Ectodermal cell (in vitro differentiated cells): ENCODE measurements around the gene HP. TPM values are rescaled to one million over a fixed set of nuclear protein-coding genes. Genes with fewer than 3 reads are reported as not detected.
"Not testable (repeated sequence)": the region's sequence is repeated elsewhere in the genome, so short reads cannot be mapped to it uniquely, and the experiment has no call there.

Experiments
- H3K27ac ChIP-seq: 2 replicates; pipeline ENCODE4 v1.7.0; 2013; ENCODE audit warnings: mild to moderate bottlenecking, low read depth, low read length; ENCODE audit not compliant: insufficient read depth, poor library complexity, severe bottlenecking
- H3K27me3 ChIP-seq: 2 replicates; pipeline ENCODE4 v1.7.0; 2013; ENCODE audit warnings: mild to moderate bottlenecking, low read length; ENCODE audit not compliant: insufficient read depth, control insufficient read depth, poor library complexity, severe bottlenecking
- H3K36me3 ChIP-seq: one replicate; pipeline ENCODE4 v1.7.0; 2013; ENCODE audit warnings: low read length; ENCODE audit not compliant: control insufficient read depth, insufficient read depth
- H3K4me1 ChIP-seq: one replicate; pipeline ENCODE4 v1.7.0; 2013; ENCODE audit warnings: low read length; ENCODE audit not compliant: control insufficient read depth, insufficient read depth
- H3K4me3 ChIP-seq: 2 replicates; pipeline ENCODE4 v1.7.0; 2013; ENCODE audit warnings: low read depth, low read length, control low read depth; ENCODE audit not compliant: insufficient read depth
- H3K9me3 ChIP-seq: 2 replicates; pipeline ENCODE4 v1.7.0; 2013; ENCODE audit warnings: mild to moderate bottlenecking, low read length, moderate library complexity; ENCODE audit not compliant: control insufficient read depth
- whole genome bisulfite sequencing, 2 experiments: methylation state at CpG; one replicate each; pipeline ENCODE4 v1.1.7; 2013; ENCODE audit warnings: missing lambda C conversion rate in 2 of 2; 5-methylcytosine and 5-hydroxymethylcytosine counted together
- polyA plus RNA-seq, 4 experiments: library from polyadenylated mRNA; stranded (reverse); fragments of 50-300 nt; gene quantifications; one replicate each; pipeline ENCODE4 v1.2.3, GENCODE V29; 2013

Gene HP
- not detected for polyA plus RNA-seq (2013, experiment 1 of 4)
- not detected for polyA plus RNA-seq (2013, experiment 2 of 4)
- polyA plus RNA-seq (2013, experiment 3 of 4) = not detected
- not detected for polyA plus RNA-seq (2013, experiment 4 of 4)

GRCh38 chr16:72054254-72054847 lies at the start of gene HP:
TSS of gene HP (plus strand) at chr16:72054505. CDS start at chr16:72054653, 148 bp downstream.
- not testable (repeated sequence) for H3K27me3 ChIP-seq, H3K4me1 ChIP-seq, H3K36me3 ChIP-seq, H3K9me3 ChIP-seq, H3K27ac ChIP-seq, H3K4me3 ChIP-seq
- WGBS, 2 experiments = 80 to 86% methylated on average over 4 to 5 of the region's 5 CpGs

- not testable (repeated sequence) for H3K27me3 ChIP-seq, H3K4me1 ChIP-seq, H3K36me3 ChIP-seq, H3K27ac ChIP-seq, H3K9me3 ChIP-seq
- WGBS, 2 experiments = 90% methylated on average over 8 to 9 of the region's 9 CpGs
- peak overlapping the region; percentile 79 for H3K4me3 ChIP-seq
Measured at GRCh38 chr16:72008065-72008423, 46.3 kb upstream of the HP start.

- Histone ChIP-seq H3K4me3 (peak within 1 kb of the TSS; percentile 79), H3K36me3 (no peaks in the 10 kb centered on the region), H3K27ac (no peak within 1 kb of the TSS), H3K9me3 (no peaks in the 10 kb centered on the region), H3K4me1 (no peaks in the 10 kb centered on the region), H3K27me3 (peaks cover 3% of the 10 kb centered on the region)
- 1% methylated on average over 57 of the region's 57 CpGs for WGBS, 2 experiments
Measured at GRCh38 chr16:72008424-72009216, 45.7 kb upstream of the HP start, which contains the start of gene DHODH. TSS of gene DHODH (plus strand) at chr16:72008744. CDS start at chr16:72008765, 21 bp downstream.

- H3K36me3 ChIP-seq = no peaks in the 10 kb centered on the region
- 93 to 96% methylated on average over 10 of the region's 10 CpGs for WGBS, 2 experiments
- no peak overlapping the region for H3K4me3 ChIP-seq
- H3K9me3 ChIP-seq = no peaks in the 10 kb centered on the region
- H3K27me3 ChIP-seq = peaks cover 3% of the 10 kb centered on the region
- no peak overlapping the region for H3K27ac ChIP-seq
- H3K4me1 ChIP-seq = no peaks in the 10 kb centered on the region
Measured at GRCh38 chr16:72009779-72010178, 44.5 kb upstream of the HP start.

GRCh38 chr16:72012607-72013006 lies 41.7 kb upstream of the HP start:
- H3K36me3 ChIP-seq = peaks cover 11% of the 10 kb centered on the region
- WGBS, 2 experiments = 93 to 94% methylated on average over 9 of the region's 9 CpGs

GRCh38 chr16:72013389-72013788 lies 40.9 kb upstream of the HP start:
- Histone ChIP-seq H3K9me3 (no peaks in the 10 kb centered on the region), H3K4me1 (no peaks in the 10 kb centered on the region), H3K27me3 (no peaks in the 10 kb centered on the region), H3K36me3 (peaks cover 11% of the 10 kb centered on the region), H3K27ac (no peak overlapping the region), H3K4me3 (no peak overlapping the region)
- WGBS, 2 experiments = 87 to 90% methylated on average over 5 of the region's 5 CpGs

More at GRCh38 chr16:72012607-72013006, 41.7 kb upstream of the HP start:
- Histone ChIP-seq H3K27me3 (no peaks in the 10 kb centered on the region), H3K9me3 (no peaks in the 10 kb centered on the region), H3K4me1 (no peaks in the 10 kb centered on the region), H3K4me3 (no peak overlapping the region), H3K27ac (no peak overlapping the region)

- no peaks in the 10 kb centered on the region for H3K9me3 ChIP-seq
- WGBS, 2 experiments = 83 to 85% methylated on average over 15 of the region's 15 CpGs
- no peak overlapping the region for H3K4me3 ChIP-seq
- no peaks in the 10 kb centered on the region for H3K4me1 ChIP-seq
- H3K27me3 ChIP-seq = no peaks in the 10 kb centered on the region
- H3K27ac ChIP-seq = no peak overlapping the region
- H3K36me3 ChIP-seq = peaks cover 11% of the 10 kb centered on the region
Measured at GRCh38 chr16:72013888-72014581, 40.3 kb upstream of the HP start.

- no peaks in the 10 kb centered on the region for H3K9me3 ChIP-seq
- H3K27ac ChIP-seq = no peak overlapping the region
- no peaks in the 10 kb centered on the region for H3K4me1 ChIP-seq
- WGBS, 2 experiments = 92 to 96% methylated on average over 7 to 8 of the region's 8 CpGs
- no peak overlapping the region for H3K4me3 ChIP-seq
- H3K36me3 ChIP-seq = peaks cover 11% of the 10 kb centered on the region
- H3K27me3 ChIP-seq = no peaks in the 10 kb centered on the region
Measured at GRCh38 chr16:72014675-72015074, 39.6 kb upstream of the HP start.

GRCh38 chr16:72015124-72015523 lies 39.2 kb upstream of the HP start:
- WGBS, 2 experiments = 96 to 100% methylated on average over 3 of the region's 3 CpGs
- H3K27ac ChIP-seq = no peak overlapping the region
- H3K9me3 ChIP-seq = no peaks in the 10 kb centered on the region
- no peak overlapping the region for H3K4me3 ChIP-seq
- H3K27me3 ChIP-seq = no peaks in the 10 kb centered on the region
- no peaks in the 10 kb centered on the region for H3K4me1 ChIP-seq
- H3K36me3 ChIP-seq = peaks cover 11% of the 10 kb centered on the region

GRCh38 chr16:72018470-72018869 lies 35.8 kb upstream of the HP start:
- Histone ChIP-seq H3K27ac (no peak overlapping the region), H3K4me1 (no peaks in the 10 kb centered on the region), H3K4me3 (no peak overlapping the region), H3K36me3 (peaks cover 11% of the 10 kb centered on the region), H3K27me3 (no peaks in the 10 kb centered on the region), H3K9me3 (no peaks in the 10 kb centered on the region)
- whole genome bisulfite sequencing, 2 experiments = 93 to 94% methylated on average over 9 of the region's 9 CpGs
